Measurements from ENCODE around the gene REC114.

REC114 gene

GRCh38 chr15:73599934-73600333 lies 157.0 kb downstream of the REC114 start:
- no peak overlapping the region for H3K4me3 ChIP-seq (ENCODE audit: low read length)
- DNase-seq (ENCODE audit: low read depth), result peak; percentile 25
- TF ChIP-seq, protein P1, sequence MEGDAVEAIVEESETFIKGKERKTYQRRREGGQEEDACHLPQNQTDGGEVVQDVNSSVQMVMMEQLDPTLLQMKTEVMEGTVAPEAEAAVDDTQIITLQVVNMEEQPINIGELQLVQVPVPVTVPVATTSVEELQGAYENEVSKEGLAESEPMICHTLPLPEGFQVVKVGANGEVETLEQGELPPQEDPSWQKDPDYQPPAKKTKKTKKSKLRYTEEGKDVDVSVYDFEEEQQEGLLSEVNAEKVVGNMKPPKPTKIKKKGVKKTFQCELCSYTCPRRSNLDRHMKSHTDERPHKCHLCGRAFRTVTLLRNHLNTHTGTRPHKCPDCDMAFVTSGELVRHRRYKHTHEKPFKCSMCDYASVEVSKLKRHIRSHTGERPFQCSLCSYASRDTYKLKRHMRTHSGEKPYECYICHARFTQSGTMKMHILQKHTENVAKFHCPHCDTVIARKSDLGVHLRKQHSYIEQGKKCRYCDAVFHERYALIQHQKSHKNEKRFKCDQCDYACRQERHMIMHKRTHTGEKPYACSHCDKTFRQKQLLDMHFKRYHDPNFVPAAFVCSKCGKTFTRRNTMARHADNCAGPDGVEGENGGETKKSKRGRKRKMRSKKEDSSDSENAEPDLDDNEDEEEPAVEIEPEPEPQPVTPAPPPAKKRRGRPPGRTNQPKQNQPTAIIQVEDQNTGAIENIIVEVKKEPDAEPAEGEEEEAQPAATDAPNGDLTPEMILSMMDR (conservative IDR thresholded peaks at IDR 0.05; ENCODE audit: low read length), result no peak

- no peak overlapping the region for H3K4me3 ChIP-seq (ENCODE audit: low read length)
- TF ChIP-seq, protein P1 (conservative IDR thresholded peaks at IDR 0.05; ENCODE audit: low read length), result no peak
- DNase-seq (ENCODE audit: low read depth), result no peak
Observed at GRCh38 chr15:73600413-73601335, 157.7 kb downstream of the REC114 start.

- peak; percentile 63 for DNase-seq (ENCODE audit: low read depth)
Observed at GRCh38 chr15:73601451-73602445, 158.8 kb downstream of the REC114 start.

GRCh38 chr15:73602446-73602843 lies 159.5 kb downstream of the REC114 start:
- TF ChIP-seq, protein P1 (conservative IDR thresholded peaks at IDR 0.05; ENCODE audit: low read length), result no peak
- DNase-seq (ENCODE audit: low read depth), result no peak
- no peak overlapping the region for H3K4me3 ChIP-seq (ENCODE audit: low read length)

More at GRCh38 chr15:73601451-73602445, 158.8 kb downstream of the REC114 start:
- H3K4me3 ChIP-seq (ENCODE audit: low read length), result peak overlapping the region; percentile 18
- TF ChIP-seq, protein P1 (conservative IDR thresholded peaks at IDR 0.05; ENCODE audit: low read length), result no peak

DNA sequence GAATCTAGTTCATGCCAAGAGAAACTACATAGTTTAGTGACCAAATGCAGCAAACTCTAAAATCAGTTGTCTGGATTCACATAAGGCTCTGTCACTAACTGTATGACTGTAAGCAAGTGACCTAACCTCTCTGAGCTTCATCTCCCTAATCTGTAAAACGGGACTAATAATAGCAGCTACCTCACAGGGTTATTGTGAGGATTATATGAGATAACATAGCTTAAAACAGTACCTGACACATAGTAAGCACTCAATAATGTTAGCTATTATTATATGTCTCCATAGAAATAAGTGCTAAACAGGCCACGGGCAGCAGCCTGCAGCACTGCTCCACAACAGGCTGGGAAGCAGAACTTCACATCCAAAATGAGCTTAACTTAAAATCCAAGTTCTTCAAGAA lies 160.0 kb downstream of the REC114 start:
- H3K4me3 ChIP-seq (ENCODE audit: low read length), result no peak overlapping the region
- TF ChIP-seq, protein P1 (conservative IDR thresholded peaks at IDR 0.05; ENCODE audit: low read length), result no peak
- DNase-seq (ENCODE audit: low read depth), result no peak

GRCh38 chr15:73604477-73604876 lies 161.5 kb downstream of the REC114 start:
- no peak for DNase-seq (ENCODE audit: low read depth)
- TF ChIP-seq, protein P1 (conservative IDR thresholded peaks at IDR 0.05; ENCODE audit: low read length), result no peak
- no peak overlapping the region for H3K4me3 ChIP-seq (ENCODE audit: low read length)

Measured in AG10803 (cell line).